DMS114 treated with DMSO at 0.1 percent for 48 hours (cell line): ENCODE data around the gene FNDC3B.

Experiments
- DNase-seq: peaks from one replicate; lab custom pipeline; 2025; ENCODE audit not compliant: unreplicated experiment; lab: John Stamatoyannopoulos, UW

The FNDC3B gene

DNA sequence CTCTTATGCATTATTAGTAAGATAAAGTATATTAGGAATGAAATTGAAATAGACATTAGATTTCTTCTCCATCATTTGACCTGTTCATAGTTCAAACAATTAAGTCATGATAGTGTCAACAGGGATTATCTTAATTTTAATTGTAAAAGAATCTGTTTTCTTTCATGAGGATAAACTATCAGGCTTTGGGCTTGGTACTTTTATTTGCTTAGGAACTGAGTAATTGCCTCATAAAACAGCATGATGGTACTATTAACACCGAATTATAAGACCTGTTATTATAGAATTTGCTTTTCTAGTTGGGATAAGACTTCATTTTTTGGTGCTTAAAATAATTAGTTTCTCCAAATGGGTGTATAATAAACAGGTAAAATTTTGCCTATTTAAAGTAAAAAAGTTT is 71.8 kb downstream of the FNDC3B start:
- DNase-seq: no peak

- no peak for DNase-seq
Observed at GRCh38 chr3:172112078-172112733, 72.8 kb downstream of the FNDC3B start.

DNA sequence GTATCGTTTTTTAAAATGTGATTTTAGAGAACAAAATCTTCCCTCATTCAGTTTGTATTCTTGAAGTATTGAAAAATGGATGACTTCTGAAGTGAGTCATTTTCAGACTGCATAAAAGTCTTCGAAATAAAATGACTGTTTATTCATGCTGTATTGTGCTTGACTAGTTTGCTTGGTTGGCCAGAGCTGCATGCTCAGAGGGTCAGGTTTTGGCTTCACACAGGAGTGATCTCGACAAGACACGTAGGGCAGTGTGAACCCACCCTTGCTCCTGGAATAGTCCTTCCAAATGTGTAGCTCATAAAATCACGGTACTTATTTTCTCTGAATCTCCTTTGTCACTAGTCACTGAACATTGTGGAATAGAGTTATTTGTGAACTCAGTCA is 73.3 kb downstream of the FNDC3B start:
- DNase-seq: no peak

DNA sequence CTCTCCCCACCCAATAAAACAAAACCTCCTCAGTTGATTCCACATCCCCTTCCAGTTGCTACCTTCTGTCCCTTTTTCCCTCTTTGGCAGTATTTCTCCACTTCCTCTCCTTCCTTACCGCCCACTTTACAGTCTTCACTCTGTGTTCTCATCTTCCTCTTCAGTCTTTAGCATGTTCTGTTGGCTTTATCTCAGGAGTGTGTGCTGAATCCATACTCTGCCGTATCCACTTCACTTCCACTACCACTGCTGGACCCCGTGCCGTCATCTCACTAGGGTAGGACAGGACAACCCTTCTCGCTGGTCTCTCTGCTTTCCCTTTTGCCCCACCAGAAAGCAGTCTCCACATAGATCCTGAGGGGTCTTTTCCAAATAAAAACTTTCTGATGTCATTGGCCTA is 74.3 kb downstream of the FNDC3B start:
- no peak for DNase-seq

DNA sequence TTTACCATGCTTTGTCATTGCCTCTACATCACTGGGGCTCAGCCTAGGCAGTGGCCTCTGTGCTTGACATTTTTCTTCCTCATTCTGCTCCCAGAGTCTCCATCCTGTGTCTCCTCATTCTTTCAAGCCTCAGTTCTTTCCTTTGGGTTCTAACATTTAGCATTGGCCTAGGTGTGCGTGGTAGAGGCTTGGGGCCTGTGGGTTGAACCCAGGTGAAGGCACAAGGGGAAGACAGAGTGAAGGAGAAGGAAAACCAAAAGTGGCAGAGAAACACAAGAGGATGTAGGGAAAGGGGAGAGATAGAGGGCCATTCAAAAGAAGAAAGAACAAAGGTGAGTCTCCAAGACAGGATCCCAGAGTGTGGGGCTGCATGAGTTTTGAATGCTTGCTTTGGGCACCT is 75.7 kb downstream of the FNDC3B start:
- DNase-seq: no peak

- no peak for DNase-seq
Observed at GRCh38 chr3:172115787-172116186, 76.4 kb downstream of the FNDC3B start.

DNA sequence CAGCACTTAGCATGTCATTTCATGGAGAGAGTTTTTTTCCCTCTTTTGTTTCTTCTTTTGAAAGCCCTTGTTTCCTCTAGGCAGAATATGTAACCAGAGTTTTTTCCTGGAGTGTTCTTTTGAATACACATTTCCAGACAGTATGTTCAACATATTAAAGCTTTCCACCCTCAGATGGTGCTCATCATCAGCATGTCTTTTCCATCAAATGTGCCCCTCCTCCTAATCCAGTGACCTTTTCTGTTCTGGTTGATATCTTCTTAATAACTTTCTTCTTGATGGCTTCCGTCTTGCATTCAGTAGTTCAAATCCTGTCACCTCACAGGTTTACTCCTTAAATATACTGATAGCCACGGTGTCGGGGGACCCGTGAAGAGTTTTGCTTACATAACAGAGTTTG is 78.6 kb downstream of the FNDC3B start:
- DNase-seq: no peak

DNA sequence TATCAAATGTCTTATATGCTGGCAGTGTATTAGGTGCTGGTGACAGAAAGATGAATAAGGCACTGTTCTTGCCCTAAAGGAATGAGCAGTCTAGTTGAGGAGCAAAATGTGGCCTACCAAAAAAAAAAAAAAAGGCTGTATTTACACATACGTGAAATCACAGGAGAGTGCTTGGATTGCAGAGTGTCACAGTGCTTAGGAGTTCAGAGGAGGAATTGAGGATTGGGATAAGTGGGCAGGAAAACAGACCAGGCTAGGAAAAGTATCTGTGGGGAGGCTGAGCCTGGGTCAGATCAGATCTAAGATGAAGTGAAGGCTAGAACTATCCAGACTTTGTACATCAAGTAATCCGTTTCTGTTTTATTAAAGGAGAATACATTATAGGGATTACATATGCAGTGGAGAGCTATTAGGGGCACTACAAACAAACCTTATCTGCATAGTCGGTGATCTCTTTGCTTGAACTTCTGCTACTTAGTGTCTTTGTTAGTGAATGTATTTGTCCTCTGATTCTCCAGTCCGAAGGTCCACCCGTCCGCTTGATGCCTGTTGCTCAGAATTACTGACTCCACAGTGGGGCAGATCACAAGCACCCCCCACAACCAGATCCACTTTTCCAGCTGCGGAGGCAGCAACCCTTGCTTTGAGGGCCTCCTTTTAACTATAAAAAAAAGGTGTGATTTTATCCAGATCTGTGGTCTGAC is 80.0 kb downstream of the FNDC3B start:
- no peak for DNase-seq

DNA sequence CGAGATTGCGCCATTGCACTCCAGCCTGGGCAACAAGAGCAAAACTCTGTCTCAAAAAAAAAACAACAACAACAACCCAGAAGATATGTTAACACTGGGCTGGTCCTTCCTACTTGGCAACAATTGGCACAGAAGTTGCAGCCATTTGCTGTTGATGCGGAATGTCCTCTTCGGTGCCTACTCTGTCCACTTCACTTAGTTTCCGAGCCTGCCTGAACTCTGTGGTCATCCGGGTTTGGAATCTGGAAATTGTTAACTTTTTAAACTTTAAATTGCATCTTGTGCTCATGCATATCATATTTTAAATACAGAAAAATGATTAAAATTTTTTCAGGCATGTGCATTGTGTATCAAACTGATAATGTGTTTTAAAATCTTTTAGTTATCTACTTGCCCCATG is 81.5 kb downstream of the FNDC3B start:
- no peak for DNase-seq

- no peak for DNase-seq
Observed at GRCh38 chr3:172121981-172122380, 82.6 kb downstream of the FNDC3B start.

DNA sequence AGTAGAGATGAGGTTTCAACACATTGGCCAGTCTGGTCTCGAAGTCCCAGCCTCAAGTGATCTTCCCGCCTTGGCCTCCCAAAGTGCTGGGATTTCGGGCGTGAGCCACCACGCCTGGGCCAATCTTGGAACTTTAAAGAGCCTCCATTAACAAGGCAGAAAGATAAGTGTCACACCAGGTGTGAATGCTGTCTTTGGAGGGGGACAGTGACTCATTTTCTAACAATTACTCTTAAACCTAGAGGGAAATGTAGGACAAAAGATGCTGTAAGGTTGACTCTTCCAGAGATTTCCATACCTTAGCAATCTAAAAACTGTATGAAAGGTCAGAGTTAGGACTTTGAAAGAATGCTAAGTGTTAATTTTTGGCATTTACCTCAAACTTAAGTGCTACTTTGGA is 84.9 kb downstream of the FNDC3B start:
- DNase-seq: no peak

DNA sequence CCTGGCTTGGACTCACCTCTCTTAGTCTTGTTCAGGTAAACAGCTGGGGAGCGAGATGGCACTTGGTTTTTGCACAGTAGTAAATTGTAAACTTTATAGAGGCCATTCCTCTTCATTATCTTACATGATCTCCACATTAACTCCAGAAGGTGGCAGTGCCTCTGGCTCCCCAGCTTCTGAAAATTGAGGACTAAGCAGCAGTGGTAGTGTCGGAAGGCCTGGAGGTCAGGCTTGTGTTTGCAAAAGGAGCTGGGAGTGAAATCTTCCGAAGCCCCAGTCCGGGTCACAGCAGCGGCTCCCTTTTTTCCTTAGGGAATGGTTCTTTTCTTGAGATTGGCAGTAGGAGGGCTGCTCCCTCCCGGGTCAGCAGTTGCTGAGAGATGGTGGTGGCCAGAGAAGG is 85.7 kb downstream of the FNDC3B start:
- DNase-seq: no peak

DNA sequence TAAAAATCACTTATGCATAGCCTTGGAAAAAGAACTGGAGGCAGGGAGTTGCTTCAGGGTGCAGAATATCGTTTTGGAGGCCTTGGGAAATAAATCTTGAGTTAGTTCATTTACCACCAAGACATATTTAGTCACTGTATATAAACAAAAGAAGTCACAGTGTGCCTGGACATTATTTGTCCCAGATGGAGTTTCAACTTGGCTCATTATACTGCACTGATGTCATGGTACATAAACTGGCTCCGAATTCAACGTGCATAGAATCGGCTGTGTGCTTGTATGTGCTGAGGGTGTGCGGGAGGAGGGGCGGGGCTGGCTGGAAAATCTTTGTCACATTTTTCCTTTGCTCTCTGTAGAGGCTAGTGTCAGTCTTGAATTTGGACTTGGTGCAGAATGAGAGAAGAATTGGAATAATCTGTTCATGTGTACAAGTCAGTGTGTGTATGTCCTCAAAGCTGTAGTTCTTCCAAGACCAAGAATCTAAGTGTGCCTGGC is 86.6 kb downstream of the FNDC3B start:
- no peak for DNase-seq

DNA sequence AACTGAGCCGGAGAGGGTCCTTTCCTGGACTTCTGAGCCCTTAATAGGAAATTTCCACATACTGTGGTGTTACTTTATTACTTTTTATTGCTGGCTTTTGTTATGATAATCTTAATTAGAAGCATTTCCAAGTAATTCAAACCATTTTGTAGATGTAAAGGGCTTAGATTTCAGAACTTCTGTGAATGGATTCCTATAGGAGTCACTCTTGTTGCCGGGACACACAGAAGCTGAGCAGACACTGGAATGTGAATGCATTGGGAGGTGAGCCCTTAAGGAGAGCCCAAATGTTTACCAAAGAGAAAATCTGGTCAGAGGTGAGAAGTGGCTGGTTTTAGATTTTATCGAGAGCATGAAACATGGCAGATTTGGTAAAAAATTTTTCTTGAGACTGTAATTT is 87.4 kb downstream of the FNDC3B start:
- DNase-seq: no peak

DNA sequence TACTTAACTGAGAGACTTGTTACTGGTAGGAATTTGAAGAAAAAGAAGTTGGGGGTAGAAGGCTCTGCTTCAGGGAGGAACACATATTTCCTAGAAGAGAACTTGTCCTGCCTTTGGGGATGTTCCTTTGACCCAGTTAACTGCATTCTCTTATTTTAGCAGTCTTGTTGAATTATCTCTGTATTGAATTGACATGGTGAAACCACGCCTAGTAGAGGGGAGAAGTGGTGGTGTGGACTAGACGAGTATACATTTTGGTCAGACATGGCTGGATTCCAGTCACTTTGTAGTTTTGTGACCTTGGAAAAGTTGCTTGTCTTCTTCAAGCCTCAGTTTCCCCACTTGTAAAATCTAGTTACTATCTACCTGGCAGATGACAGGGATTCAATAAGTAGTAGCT is 87.8 kb downstream of the FNDC3B start:
- DNase-seq: no peak

DNA sequence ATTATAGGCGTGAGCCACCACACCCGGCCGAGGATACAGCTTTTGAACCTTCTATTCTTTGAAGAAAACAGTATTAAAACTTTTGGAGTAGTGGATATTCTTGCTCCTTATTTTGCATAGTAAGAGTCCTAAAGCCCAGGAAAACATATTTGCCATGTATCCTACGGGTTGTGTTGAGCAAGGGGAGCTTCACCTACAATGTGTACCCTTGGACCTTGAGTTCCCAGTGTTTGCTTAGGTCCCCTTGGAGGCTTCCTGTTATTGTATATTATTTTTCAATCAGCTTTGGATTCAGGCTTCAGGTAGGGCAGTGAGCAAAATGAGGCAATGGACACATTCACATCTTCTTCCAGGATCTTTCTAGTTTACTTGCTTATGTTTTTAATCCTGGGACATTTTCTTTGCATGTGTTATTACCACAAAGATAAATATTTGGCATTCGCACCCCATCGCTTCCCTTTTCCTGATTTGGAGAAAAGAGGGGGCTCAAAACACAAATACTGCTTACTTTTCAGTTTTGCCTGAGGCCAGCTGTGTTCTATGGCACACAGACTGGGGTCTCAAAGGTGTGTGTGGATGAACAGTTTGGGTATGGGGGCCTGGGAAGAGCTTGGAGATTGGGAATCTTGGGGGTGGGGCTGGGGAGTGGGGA is 88.7 kb downstream of the FNDC3B start:
- DNase-seq: no peak

DNA sequence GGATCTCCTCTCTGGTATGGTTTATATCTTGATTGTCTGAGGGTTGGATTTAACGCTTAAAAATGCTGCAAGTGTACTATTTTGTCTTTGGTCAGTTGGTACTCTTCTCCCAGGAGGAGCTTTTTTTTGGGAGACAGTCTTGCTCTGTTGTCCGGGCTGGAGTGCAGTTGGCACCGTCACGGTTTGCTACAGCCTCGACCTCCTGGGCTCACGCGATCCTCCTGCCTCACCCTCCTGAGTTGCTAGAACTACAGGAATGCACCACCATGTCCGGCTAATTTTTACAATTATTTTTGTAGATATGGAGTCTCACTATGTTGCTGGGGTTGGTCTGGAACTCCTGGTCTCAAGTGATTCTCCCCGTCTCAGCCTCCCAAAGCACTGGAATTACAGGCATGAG is 89.5 kb downstream of the FNDC3B start:
- DNase-seq: no peak

DNA sequence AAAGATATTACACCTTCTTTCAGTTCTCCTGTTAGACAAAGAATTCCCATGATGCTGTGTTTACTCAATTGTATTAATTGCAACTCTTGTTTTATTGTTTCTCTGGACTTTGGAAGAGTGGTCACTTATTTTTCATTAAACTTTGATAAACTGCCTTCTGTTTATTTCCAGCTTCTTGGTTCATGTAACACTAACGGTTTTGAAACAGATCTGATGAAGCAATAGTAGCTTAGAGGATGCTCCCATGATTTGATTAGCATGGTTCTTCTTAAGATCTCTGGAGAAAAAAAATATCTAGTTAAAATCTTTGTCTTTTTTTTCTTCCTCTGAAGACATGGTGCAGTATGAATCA is 90.1 kb downstream of the FNDC3B start:
- DNase-seq: no peak

- DNase-seq: no peak
Observed at GRCh38 chr3:172129850-172130716, 90.7 kb downstream of the FNDC3B start.

GRCh38 chr3:172130717-172131050 is 91.3 kb downstream of the FNDC3B start:
- DNase-seq: no peak

DNA sequence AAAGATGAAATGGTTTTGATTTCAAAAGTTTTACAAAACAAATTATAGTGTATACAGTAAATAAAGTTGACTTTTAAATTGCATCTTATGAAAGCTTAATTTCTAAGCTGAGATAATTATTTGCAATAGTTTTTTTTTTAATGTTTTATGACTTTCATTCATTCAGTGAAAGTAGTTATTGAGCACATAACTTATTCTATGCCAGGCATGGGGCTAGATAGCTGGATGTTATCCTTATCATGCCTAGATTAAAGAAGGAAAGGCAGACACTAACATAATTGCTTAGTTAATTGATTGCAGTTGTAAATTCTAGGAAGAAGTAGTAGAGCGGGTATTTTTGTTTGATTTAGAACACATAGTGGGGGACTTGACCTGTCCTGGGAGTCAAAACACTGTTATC is 92.4 kb downstream of the FNDC3B start:
- DNase-seq: no peak

DNA sequence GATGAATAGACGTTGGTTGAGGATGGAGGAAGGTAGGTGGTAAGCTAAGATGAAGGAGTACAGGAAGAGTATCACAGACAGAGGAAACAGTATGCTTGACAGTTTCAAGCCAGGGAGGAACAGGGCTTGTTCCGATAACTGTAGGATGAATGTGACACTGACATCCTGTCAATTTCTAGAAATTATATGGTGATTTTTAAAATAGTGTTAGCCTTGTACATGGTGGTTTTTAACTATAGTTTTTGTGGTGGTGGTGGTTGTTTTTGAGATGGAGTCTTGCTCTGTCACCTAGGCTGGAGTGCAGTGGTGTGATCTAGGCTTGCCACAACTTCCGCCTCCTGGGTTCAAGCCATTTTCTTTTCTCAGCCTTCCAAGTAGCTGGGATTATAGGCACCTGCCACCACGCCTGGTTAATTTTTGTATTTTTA is 92.8 kb downstream of the FNDC3B start:
- DNase-seq: no peak
